ENCODE measurements around the gene POGK.
"Not testable (repeated sequence)": the region's sequence is repeated elsewhere in the genome, so short reads cannot be mapped to it uniquely, and the experiment has no call there.

DNA sequence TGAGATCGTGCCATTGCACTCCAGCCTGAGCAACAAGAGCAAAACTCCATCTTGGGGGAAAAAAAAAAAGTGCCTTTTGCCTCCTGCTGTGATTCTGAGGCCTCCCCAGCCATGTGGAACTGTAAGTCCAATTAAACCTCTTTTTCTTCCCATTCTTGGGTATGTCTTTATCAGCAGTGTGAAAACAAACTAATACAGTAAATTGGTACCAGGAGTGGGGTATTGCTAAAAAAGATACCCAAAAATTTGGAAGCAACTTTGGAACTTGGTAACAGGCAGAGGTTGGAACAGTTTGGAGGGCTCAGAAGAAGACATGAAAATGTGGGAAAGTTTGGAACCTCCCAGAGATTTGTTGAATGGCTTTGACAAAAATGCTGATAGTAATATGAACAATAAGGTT, 9.5 kb upstream of the POGK start:
- not testable (repeated sequence) for TF ChIP-seq EZH2, EZH2phosphoT487 (IDR thresholded peaks at IDR 0.05)
- TF ChIP-seq, protein P1, sequence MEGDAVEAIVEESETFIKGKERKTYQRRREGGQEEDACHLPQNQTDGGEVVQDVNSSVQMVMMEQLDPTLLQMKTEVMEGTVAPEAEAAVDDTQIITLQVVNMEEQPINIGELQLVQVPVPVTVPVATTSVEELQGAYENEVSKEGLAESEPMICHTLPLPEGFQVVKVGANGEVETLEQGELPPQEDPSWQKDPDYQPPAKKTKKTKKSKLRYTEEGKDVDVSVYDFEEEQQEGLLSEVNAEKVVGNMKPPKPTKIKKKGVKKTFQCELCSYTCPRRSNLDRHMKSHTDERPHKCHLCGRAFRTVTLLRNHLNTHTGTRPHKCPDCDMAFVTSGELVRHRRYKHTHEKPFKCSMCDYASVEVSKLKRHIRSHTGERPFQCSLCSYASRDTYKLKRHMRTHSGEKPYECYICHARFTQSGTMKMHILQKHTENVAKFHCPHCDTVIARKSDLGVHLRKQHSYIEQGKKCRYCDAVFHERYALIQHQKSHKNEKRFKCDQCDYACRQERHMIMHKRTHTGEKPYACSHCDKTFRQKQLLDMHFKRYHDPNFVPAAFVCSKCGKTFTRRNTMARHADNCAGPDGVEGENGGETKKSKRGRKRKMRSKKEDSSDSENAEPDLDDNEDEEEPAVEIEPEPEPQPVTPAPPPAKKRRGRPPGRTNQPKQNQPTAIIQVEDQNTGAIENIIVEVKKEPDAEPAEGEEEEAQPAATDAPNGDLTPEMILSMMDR (IDR thresholded peaks at IDR 0.05), result not testable (repeated sequence)

Data from neural progenitor cell (in vitro differentiated cells).